A673 (cell line): Measurements from ENCODE around the gene RCBTB2. TPM values are rescaled to one million over a fixed set of nuclear protein-coding genes. Genes with fewer than 3 reads are reported as not detected.

Experiments
- BruUV-seq: library from RNA; stranded (reverse); fragments of 400-500 nt; replicated peaks from 2 replicates; lab custom pipeline; 2021; lab: Mats Ljungman, UMichigan
- CTCF ChIA-PET: fragments of 300-600 bp; sonication (Branson Sonifier 250); formaldehyde crosslinking; loops from one replicate; lab custom pipeline; 2022; ENCODE audit warnings: antibody characterized with exemption; lab: Charles Lee
- POLR2A ChIA-PET: fragments of 300-600 bp; sonication (Branson Sonifier 250); formaldehyde crosslinking; loops from one replicate; lab custom pipeline; 2022; ENCODE audit warnings: antibody characterized with exemption; ENCODE audit not compliant: low non-redundant PET; lab: Charles Lee
- DNase-seq: peaks from one replicate; pipeline ENCODE4 v3.0.0-alpha.2; 2015; ENCODE audit warnings: low spot score
- H3K27ac ChIP-seq: fragments of 200-600 bp; sonication (generic); 2 replicates; pipeline ENCODE4 v1.5.1; 2016; ENCODE audit warnings: mixed run types, low read depth, mild to moderate bottlenecking, mixed read lengths, antibody characterized with exemption, low read length; ENCODE audit not compliant: poor library complexity, severe bottlenecking
- H3K27me3 ChIP-seq: fragments of 200-600 bp; sonication (generic); replicated peaks from 2 replicates; pipeline ENCODE4 v1.6.1; 2017; ENCODE audit warnings: mixed run types, low read depth, mild to moderate bottlenecking, mixed read lengths, antibody characterized with exemption, low read length; ENCODE audit not compliant: insufficient read depth, poor library complexity
- H3K36me3 ChIP-seq: fragments of 200-600 bp; sonication (generic); 2 replicates; pipeline ENCODE4 v1.6.1; 2016; ENCODE audit warnings: mixed run types, mild to moderate bottlenecking, mixed read lengths, antibody characterized with exemption, low read length; ENCODE audit not compliant: insufficient read depth, poor library complexity, severe bottlenecking
- H3K4me1 ChIP-seq: fragments of 200-600 bp; sonication (generic); 2 replicates; pipeline ENCODE4 v1.6.1; 2017; ENCODE audit warnings: mixed run types, mild to moderate bottlenecking, mixed read lengths, antibody characterized with exemption, low read length; ENCODE audit not compliant: insufficient read depth, poor library complexity, severe bottlenecking
- H3K4me3 ChIP-seq: fragments of 200-600 bp; sonication (generic); 2 replicates; pipeline ENCODE4 v1.5.1; 2016; ENCODE audit warnings: low read depth, mixed run types, mild to moderate bottlenecking, mixed read lengths, low read length; ENCODE audit not compliant: poor library complexity, severe bottlenecking
- H3K9me3 ChIP-seq: fragments of 200-600 bp; sonication (generic); 2 replicates; pipeline ENCODE4 v1.6.1; 2016; ENCODE audit warnings: mixed run types, low read depth, mild to moderate bottlenecking, mixed read lengths, antibody characterized with exemption, low read length; ENCODE audit not compliant: poor library complexity, severe bottlenecking
- CTCF ChIP-seq: fragments of 300-800, 200-600 bp; sonication (generic); conservative IDR thresholded peaks from 2 replicates; pipeline ENCODE4 v1.5.1; 2017; ENCODE audit warnings: low read depth, mild to moderate bottlenecking, antibody characterized with exemption, low read length, moderate library complexity, mixed read lengths
- EZH2 ChIP-seq: fragments of 200-600 bp; sonication (generic); IDR thresholded peaks from 2 replicates; pipeline ENCODE4 v1.6.1; 2017; ENCODE audit warnings: borderline replicate concordance, low read depth, mild to moderate bottlenecking, mixed read lengths, antibody characterized with exemption, low read length; ENCODE audit not compliant: poor library complexity, severe bottlenecking
- intact Hi-C: fragments of 100-400 bp; cut with micrococcal nuclease; formaldehyde crosslinking; loops from one replicate; pipeline ENCODE4 v1.10.0; 2022; ENCODE audit not compliant: unreplicated experiment
- total RNA-seq: library from RNA; stranded (reverse); gene quantifications from 2 replicates; pipeline ENCODE4 v1.2.3, GENCODE V29; 2021

RCBTB2 gene
- total RNA-seq, 1 experiment from 2014 or later = 6.3 TPM

DNA sequence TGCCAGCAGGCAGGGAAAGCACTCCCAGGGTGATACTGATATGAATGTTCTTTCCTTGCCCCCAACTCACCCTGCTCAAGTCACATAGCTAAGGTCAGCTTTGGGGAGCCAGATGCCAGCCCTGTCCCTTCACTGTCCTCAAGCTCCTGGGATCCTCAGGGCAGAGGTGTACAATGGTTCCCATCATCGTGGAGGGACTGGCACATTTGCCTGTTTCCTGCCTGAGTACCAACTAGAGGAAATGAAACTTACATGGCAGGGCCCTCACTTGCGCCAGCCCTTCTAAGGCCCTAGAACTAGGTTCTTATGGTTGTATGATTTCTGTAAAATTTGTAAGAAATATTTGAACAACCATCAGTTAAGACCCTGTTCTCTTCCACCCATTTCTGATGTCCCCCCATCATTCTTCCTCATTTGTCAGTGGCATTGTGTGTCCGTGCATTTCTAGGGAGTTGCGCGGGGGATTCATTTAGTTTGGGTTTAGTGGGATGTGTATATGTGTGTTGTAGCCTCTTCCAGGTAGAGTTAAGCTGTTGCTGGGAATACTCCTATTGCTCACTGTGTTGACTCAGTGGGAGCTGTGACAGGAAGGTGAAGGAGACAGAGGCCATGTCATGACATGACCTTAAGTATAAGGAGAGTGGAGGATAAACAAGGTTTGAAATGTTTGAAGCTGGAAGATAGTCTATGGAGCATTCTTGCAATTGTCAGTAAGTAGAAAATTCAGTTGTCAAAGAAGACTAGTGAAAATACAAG is 41.3 kb upstream of the RCBTB2 start:
- H3K27me3 ChIP-seq = no peaks in the 10 kb centered on the region
- no peak overlapping the region for H3K27ac ChIP-seq
- no peaks in the 10 kb centered on the region for H3K36me3 ChIP-seq
- intact Hi-C loops = loop anchor here (10.0 kb wide), 1 partner anchor 339 kb away; the partner anchor contains the start of gene ITM2B
- BruUV-seq = no TSS peak
- no peaks in the 10 kb centered on the region for H3K9me3 ChIP-seq
- ChIA-PET CTCF (no interaction called here), POLR2A (no interaction called here)
- H3K4me3 ChIP-seq = no peak overlapping the region
- no peak for TF ChIP-seq EZH2
- no peak for TF ChIP-seq CTCF
- no peak for DNase-seq
- H3K4me1 ChIP-seq = peaks cover 7% of the 10 kb centered on the region

DNA sequence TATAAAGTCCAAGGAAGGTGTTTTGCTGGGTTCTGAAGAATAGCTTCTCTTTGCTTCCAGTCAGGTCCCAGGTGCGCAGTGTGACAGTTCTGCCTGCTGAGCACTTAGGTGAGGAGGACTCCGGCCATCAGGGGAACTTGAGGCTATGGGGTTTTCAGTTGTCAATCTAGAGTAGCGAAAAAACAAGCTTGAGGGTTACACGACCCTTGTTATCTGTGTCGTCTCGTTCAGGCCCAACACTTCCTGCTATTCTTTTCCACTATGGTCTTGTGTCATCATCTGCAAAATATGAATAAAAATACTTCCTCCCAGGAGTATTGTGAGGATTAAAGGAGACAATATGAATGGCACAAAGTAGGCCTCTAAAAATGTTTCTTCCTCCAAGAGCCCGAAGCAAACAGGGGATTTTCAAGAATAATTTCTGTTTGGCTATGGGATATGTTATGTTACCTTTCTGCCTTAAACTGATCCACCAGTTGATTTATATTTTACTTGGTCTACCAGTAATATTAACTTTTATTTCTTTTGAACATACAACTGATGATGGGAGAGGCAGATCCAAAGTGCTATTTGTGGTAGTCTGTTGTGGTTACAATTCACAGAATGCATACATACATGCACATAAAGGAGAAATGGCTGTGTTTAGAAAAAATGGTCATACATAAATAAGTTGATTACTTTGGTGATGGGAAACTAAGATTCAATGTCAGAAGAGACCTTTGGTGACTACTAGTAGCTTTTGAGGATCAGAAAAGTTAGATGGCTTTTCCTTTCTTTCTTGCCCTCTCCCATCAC is 40.5 kb upstream of the RCBTB2 start:
- CTCF ChIA-PET = no interaction called here
- no peak for DNase-seq
- H3K36me3 ChIP-seq = no peaks in the 10 kb centered on the region

More for the DNA sequence above, 40.5 kb upstream of the RCBTB2 start:
- POLR2A ChIA-PET = no interaction called here
- TF ChIP-seq CTCF = no peak
- no peak for TF ChIP-seq EZH2
- Histone ChIP-seq H3K4me3 (no peak overlapping the region), H3K9me3 (no peaks in the 10 kb centered on the region), H3K27ac (no peak overlapping the region), H3K4me1 (peaks cover 7% of the 10 kb centered on the region), H3K27me3 (no peaks in the 10 kb centered on the region)
- no TSS peak for BruUV-seq
- intact Hi-C loops = loop anchor here (10.0 kb wide), 1 partner anchor 339 kb away; the partner anchor contains the start of gene ITM2B
